Stimulated activated CD8-positive, alpha-beta memory T cell treated with anti-CD3 and anti-CD28 coated beads, Interleukin-2, amount 100 ng/mL, for 48 hours (primary cell): ENCODE results near the gene NDUFS1.
"Not testable (repeated sequence)": the region's sequence is repeated elsewhere in the genome, so short reads cannot be mapped to it uniquely, and the experiment has no call there.

ENCODE experiments used
- DNase-seq, 2 donors: peaks; one replicate each; pipeline ENCODE4 v3.0.0-alpha.2; 2020; ENCODE audit warnings: low read depth in 2 of 2

The NDUFS1 gene

DNA sequence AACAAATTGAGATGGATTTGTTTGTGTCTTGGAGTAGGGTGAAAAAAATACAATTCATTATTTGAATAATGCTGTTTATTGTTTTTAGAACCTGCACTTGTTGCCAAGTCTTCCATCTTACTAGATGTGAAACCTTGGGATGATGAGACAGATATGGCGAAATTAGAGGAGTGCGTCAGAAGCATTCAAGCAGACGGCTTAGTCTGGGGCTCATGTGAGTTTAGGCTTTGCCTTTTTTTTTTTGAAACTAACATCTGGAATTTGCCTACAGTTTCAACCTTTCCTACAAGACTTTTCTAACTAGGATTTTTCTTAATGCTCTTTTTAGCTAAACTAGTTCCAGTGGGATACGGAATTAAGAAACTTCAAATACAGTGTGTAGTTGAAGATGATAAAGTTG lies 3.2 kb upstream of the NDUFS1 start:
- DNase-seq, result not testable (repeated sequence)

- no peak for DNase-seq
Measured at GRCh38 chr2:206160807-206161179, 1.5 kb upstream of the NDUFS1 start.

DNA sequence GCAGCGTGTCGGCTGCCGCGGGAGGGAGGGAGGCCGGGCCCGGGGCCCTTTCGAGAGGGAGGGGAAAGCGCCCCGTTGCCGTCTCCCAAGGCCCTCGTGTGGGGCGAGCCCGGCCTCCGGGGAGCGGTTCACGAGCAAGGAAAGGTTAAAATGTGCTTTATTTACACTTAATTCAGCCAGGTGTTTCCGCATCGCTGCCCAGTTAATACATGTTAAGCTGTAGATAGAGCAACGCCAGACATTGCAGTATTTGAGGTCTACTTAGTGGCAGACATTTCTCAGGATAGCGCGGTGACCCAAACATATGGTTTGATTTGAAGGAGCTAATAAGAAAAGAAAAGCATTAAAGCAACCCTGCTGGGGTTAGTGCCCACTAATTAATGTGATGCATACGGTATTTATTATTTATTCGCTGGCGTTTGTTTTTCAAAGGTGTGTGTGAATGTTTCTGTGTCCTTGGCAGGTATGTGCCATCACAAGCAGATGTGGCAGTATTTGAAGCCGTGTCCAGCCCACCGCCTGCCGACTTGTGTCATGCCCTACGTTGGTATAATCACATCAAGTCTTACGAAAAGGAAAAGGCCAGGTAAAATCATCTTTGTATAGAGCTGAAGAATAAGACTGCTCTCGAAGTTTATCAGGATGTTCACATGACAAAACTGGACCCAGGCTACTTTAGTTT lies 1.0 kb upstream of the NDUFS1 start:
- DNase-seq, result peak in 1 of 2 donors; percentile 53

- no peak for DNase-seq
Measured at GRCh38 chr2:206158563-206159345, 490 bp downstream of the NDUFS1 start.

DNA sequence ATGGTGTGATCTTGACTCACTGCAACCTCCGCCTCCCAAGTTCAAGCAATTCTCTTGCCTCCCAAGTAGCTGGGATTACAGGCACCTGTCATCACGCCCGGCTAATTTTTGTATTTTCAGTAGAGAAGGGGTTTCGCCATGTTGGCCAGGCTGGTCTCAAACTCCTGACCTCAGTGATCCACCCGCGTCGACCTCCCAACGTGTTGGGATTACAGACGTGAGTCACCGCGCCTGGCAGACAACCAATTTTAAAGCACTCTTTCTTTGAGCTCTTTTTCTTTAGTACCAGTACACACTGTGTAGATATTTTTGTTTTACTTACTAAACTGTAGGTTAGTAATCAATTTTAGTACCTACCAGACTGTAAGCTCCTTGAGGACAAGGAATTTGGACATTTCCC lies 2.2 kb downstream of the NDUFS1 start:
- not testable (repeated sequence) for DNase-seq

DNA sequence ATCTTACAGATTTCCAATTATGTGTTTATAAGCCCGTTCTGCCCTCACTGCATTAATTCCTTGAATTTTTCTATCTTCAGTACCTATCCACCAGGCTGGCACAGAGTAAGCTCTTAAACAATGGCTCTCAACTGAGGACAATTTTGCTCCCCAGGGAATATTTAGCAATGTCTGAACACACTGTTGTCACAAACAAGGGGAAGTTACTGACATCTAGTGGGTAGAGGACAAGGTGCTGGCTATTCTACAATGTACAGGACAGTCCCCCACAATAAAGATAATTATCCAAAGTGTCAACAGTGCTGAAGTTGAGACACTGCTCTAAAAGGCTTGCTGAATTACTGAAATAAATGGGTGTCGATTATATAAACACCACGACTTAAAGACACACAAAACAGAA lies 5.0 kb downstream of the NDUFS1 start:
- no peak for DNase-seq

- DNase-seq, result no peak
Measured at GRCh38 chr2:206150631-206151030, 8.6 kb downstream of the NDUFS1 start.

DNA sequence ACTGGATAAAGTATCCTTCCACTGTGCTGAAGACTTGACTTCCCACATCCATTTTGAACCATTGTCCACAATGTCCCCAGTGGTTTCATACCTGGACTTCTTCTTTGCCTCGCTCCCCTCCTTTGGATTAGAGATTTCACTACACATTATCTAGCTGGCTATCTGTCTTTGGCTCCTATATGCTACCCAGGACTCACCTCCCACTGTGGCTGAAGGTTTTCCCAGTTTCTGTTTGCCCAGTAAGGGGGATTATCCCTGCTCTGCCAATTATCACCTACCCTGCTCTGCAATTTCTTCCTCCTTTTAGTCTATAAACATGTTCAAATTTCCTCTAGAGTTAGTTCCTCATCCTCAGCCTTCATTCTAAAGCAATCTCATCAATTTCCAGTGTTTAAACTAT lies 9.1 kb downstream of the NDUFS1 start:
- no peak for DNase-seq

DNA sequence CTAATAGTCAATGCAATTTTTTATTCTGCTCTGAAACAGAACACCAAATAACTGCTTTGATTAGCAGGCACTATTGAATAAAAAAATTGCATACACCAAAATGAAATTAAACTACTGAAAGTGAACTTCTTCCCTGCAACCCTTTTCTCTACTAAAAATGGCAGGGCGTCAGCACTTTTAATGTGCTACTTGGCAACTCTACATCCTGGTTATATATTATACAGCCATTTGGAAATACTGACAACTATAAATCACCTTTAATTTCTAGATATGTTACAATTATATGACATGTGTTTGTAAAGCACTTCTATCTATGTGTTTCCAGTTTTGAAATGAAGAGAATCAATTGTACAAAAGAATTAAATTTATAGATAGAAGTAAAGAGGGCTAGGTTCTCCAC lies 9.9 kb downstream of the NDUFS1 start:
- DNase-seq, result no peak

GRCh38 chr2:206145665-206146064 lies 13.6 kb downstream of the NDUFS1 start:
- no peak for DNase-seq

DNA sequence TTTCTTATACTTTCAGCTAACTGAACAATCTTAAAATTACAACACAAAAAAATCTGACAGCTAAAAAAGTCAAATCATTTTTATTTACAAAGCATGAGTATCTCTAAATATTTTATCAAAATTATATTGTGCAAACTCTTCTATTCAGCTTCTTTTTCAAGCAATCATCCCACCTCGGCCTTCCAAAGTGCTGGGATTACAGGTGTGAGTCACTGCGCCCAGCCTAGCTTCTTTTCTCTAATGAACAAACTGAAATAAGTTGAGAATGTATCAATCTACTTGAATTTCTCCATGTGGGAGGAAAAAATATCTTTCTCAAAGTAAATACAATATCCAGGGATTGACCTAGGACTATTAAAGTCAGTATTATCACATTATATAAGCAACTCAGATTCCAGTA lies 14.9 kb downstream of the NDUFS1 start:
- no peak for DNase-seq

DNA sequence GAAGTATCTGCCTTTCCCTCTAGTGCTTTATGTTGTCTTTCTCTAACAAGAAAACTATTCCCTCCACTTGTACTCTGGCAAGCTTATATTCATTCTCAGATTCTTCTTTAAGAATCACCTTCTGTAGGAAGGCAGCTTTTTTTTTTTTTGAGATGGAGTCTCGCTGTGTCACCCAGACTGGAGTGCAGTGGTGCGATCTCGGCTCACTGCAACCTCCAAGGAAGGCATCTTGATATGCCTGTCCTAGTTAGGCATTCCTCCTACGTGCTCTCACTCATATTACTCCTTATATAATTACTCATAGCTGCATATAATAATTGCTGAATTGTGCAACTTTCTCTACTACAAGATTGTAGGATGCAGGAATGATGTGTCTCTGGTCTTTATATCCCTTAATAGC lies 15.8 kb downstream of the NDUFS1 start:
- no peak for DNase-seq

DNA sequence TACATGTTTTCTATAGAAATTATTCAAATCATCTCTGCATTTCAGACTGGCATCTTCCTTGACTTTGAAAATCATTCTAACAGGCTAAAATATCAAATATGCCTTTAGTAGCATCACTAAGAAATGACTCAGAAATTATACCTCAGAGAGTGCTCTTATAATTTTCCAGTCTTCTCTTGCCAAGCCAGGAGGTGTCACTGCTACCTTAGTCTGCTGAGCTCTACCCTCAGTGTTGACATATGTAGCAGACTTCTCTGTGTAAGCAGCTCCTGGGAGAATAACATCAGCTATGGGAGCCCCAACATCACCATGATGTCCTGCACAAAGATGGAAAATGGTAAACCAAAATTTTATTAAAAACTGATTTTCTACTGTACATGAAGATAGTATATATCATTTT lies 31.6 kb downstream of the NDUFS1 start:
- no peak for DNase-seq

GRCh38 chr2:206125901-206126300 lies 33.3 kb downstream of the NDUFS1 start:
- DNase-seq, result no peak

DNA sequence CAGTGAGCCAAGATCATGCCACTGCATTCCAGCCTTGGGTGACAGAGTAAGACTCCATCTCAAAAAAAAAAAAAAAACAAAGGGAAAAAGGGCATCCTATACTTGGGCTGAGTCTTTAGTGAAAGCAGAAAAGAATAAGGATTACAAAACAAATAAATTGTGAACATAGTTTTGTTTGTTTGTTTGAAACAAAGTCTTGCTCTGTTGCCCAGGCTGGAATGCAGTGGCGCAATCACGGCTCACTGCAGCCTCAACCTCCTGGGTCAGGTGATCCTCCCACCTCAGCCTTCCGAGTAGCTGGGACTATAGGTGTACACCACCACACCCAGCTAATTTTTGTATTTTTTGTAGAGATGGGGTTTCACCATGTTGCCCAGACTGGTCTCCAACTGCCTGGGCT lies 36.7 kb downstream of the NDUFS1 start:
- DNase-seq, result not testable (repeated sequence)

GRCh38 chr2:206116278-206116677 lies 43.0 kb downstream of the NDUFS1 start:
- no peak for DNase-seq

- DNase-seq, result no peak
Measured at GRCh38 chr2:206115026-206115578, 44.1 kb downstream of the NDUFS1 start.

DNA sequence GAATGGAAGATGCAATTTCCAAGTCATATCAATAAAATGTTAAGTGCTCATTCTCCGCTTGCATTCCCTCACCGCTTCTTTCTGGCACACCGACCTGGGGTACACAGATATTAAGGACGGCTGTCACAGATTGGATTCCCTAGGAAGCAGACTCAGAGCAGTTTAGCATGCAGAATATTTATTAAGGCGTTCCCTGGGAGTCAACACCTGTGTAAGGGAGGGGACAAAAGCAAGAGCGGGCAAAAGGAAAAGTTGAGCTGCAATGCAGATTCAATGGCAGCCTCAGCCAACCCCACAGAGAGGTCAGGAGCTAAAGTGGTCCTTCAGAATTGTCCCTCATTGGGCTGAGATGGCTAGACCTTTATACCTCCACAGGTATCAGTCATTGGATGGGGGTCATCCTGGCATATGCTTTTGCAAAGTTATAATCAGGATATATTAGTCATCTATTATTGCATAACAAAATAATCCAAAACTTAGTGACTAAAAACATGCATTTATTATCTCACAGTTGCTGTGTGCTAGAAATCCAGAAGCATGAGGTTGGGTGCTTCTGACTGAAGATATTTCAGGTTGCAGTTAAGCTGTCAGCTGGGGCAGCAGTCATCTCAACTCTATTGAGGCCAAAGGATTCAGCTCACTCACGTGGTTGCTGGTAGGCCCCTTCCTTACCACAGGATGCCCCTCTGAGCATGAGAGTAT lies 46.2 kb downstream of the NDUFS1 start:
- no peak for DNase-seq

DNA sequence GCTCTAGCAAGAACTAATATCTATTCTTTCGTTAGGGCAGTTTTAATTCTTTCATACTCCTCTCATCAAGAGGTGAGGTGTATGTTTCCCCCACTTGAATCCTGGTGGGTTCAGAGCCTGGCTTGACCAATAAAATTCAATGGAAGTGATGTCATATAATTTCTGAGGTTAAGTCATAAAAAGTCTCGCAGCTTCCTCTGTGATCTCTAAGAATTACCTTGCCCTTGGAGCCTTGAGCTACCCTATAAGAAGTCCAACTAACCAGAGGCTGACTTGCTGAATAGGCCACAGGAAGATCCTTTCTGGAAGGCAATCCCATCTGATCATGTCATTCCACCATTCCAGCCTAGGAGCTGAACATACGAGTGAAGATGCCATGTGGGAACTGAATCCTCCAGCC lies 47.1 kb downstream of the NDUFS1 start:
- DNase-seq, result no peak

DNA sequence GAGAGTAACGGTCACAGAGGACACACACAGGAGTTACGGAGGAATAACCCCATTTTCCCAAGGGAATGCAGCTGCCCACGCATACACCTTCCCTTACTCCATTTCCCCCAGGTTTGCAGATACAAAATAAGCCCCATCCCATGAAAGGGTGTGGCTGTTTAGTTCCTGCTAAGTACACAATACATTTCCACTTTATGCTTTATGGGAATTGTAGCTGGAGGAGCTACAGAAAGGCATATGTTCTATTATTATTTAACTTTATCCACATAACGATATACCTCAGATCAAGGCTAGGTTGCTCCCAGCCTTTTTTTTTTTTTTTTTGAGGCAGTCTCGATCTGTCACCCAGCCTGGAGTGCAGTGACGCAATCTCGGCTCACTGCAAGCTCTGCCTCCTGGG lies 50.5 kb downstream of the NDUFS1 start:
- DNase-seq, result no peak

DNA sequence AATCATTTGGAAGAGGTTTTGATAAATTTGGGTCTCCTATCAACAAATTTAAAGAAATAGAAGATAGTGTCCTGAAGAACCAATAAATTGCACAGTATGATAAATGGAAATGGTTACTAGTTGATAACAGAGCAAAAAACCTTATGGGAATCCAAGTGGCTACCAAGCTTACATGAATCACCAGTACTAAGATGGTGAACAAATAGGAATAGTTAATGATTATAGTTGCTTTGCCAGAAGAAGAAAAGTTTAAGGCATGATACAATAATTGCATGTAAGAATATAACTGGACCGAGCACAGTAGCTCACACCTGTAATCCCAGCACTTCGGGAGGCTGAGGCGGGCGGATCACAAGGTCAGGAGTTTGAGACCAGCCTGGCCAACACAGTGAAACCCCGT lies 53.7 kb downstream of the NDUFS1 start:
- no peak for DNase-seq

GRCh38 chr2:206105038-206105437 lies 54.2 kb downstream of the NDUFS1 start:
- DNase-seq, result no peak

DNA sequence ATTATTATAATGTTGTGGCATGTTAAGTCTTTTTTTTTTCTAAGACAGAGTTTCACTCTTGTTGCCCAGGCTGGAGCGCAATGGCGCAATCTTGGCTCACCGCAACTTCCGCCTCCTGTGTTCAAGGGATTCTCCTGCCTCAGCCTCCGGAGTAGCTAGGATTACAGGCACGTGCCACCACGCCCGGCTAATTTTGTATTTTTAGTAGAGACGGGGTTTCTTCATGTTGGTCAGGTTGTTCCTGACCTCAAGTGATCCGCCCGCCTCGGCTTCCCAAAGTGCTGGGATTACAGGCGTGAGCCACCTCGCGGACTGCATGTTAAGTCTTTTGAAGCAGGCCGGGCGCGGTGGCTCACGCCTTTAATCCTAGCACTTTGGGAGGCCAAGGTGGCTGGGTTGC lies 60.4 kb downstream of the NDUFS1 start:
- DNase-seq, result not testable (repeated sequence)
